Activated CD8-positive, alpha-beta memory T cell treated with anti-CD3 and anti-CD28 coated beads for 48 hours (primary cell): ENCODE data around the gene HLA-DRB1.
"Not testable (repeated sequence)": the region's sequence is repeated elsewhere in the genome, so short reads cannot be mapped to it uniquely, and the experiment has no call there.

Experiments
- DNase-seq, 3 experiments: peaks; one replicate each; pipeline ENCODE4 v3.0.0-alpha.2; 2020; ENCODE audit warnings: low read depth in 2 of 3, low spot score in 2 of 3

Gene HLA-DRB1

GRCh38 chr6:32562940-32563339 is 26.7 kb downstream of the HLA-DRB1 start:
- no peak for DNase-seq

- DNase-seq: no peak
These were observed 29.9 kb downstream of the HLA-DRB1 start for GRCh38 chr6:32559747-32560146.

- DNase-seq: no peak
These were observed 31.1 kb downstream of the HLA-DRB1 start for GRCh38 chr6:32558426-32559057.

- DNase-seq: no peak
These were observed 35.3 kb downstream of the HLA-DRB1 start for GRCh38 chr6:32554116-32554965.

- DNase-seq: no peak
These were observed 36.5 kb downstream of the HLA-DRB1 start for GRCh38 chr6:32553037-32553742.

- no peak for DNase-seq
These were observed 38.2 kb downstream of the HLA-DRB1 start for GRCh38 chr6:32551410-32551809.

GRCh38 chr6:32539839-32540238 is 49.8 kb downstream of the HLA-DRB1 start:
- DNase-seq: no peak

- not testable (repeated sequence) for DNase-seq
These were observed 59.2 kb downstream of the HLA-DRB1 start for GRCh38 chr6:32530431-32530793.

- peak in 2 of 3 experiments; percentile 0 to 1 for DNase-seq
These were observed 59.8 kb downstream of the HLA-DRB1 start, which contains the start of gene HLA-DRB5 for GRCh38 chr6:32529697-32530430. Gene HLA-DRB5 (minus strand): TSS chr6:32530287. CDS start chr6:32530224, 63 bp downstream.
